ENCODE measurements around the gene NEXN.

GRCh38 chr1:77841574-77841973, 46.9 kb upstream of the NEXN start:
- TF ChIP-seq CTCF (IDR thresholded peaks at IDR 0.05 in 2 of 3, conservative IDR thresholded peaks at IDR 0.05 in 1 of 3; ENCODE audit: borderline replicate concordance in 1 of 3, insufficient read depth in 1 of 3, low read depth in 2 of 3, low read length in 2 of 3) (no peak), CEBPB (IDR thresholded peaks at IDR 0.05; ENCODE audit: low read depth) (no peak), JUND (IDR thresholded peaks at IDR 0.05) (no peak), EZH2 (IDR thresholded peaks at IDR 0.05) (no peak), REST (IDR thresholded peaks at IDR 0.05; ENCODE audit: low read depth) (no peak), ZFX (IDR thresholded peaks at IDR 0.05) (no peak)
